GM19238 (cell line): ENCODE measurements around the gene LRFN2.

Experiments
- DNase-seq: peaks from one replicate; pipeline ENCODE4 v3.0.0; 2011; ENCODE audit warnings: low spot score; ENCODE audit not compliant: insufficient read length

Gene LRFN2

GRCh38 chr6:40477246-40478126 lies 109.7 kb downstream of the LRFN2 start:
- DNase-seq, result no peak

- no peak for DNase-seq
Measured at GRCh38 chr6:40476673-40477072, 110.5 kb downstream of the LRFN2 start.

- DNase-seq, result no peak
Measured at GRCh38 chr6:40474937-40475336, 112.2 kb downstream of the LRFN2 start.

- no peak for DNase-seq
Measured at GRCh38 chr6:40473026-40473425, 114.1 kb downstream of the LRFN2 start.

- DNase-seq, result no peak
Measured at GRCh38 chr6:40472353-40472752, 114.8 kb downstream of the LRFN2 start.

- no peak for DNase-seq
Measured at GRCh38 chr6:40471243-40471642, 115.9 kb downstream of the LRFN2 start.

GRCh38 chr6:40469323-40469722 lies 117.8 kb downstream of the LRFN2 start:
- DNase-seq, result no peak

GRCh38 chr6:40466986-40467539 lies 120.1 kb downstream of the LRFN2 start:
- no peak for DNase-seq

- no peak for DNase-seq
Measured at GRCh38 chr6:40461643-40462042, 125.5 kb downstream of the LRFN2 start.

GRCh38 chr6:40460380-40460779 lies 126.8 kb downstream of the LRFN2 start:
- no peak for DNase-seq

GRCh38 chr6:40457261-40457660 lies 129.9 kb downstream of the LRFN2 start:
- no peak for DNase-seq

- no peak for DNase-seq
Measured at GRCh38 chr6:40456390-40457013, 130.7 kb downstream of the LRFN2 start.

- DNase-seq, result no peak
Measured at GRCh38 chr6:40455686-40456389, 131.3 kb downstream of the LRFN2 start.

GRCh38 chr6:40450483-40450882 lies 136.7 kb downstream of the LRFN2 start:
- DNase-seq, result no peak

- DNase-seq, result no peak
Measured at GRCh38 chr6:40444811-40445210, 142.4 kb downstream of the LRFN2 start.

- DNase-seq, result no peak
Measured at GRCh38 chr6:40444312-40444711, 142.9 kb downstream of the LRFN2 start.

GRCh38 chr6:40443842-40444241 lies 143.3 kb downstream of the LRFN2 start:
- DNase-seq, result no peak

GRCh38 chr6:40442591-40442990 lies 144.6 kb downstream of the LRFN2 start:
- no peak for DNase-seq

GRCh38 chr6:40441150-40441549 lies 146.0 kb downstream of the LRFN2 start:
- no peak for DNase-seq

- no peak for DNase-seq
Measured at GRCh38 chr6:40440053-40440452, 147.1 kb downstream of the LRFN2 start.

- DNase-seq, result no peak
Measured at GRCh38 chr6:40439026-40439800, 148.0 kb downstream of the LRFN2 start.
